ENCODE measurements around the gene AMMECR1L. TPM values are rescaled to one million over a fixed set of nuclear protein-coding genes. Genes with fewer than 3 reads are reported as not detected.

The AMMECR1L gene
- total and polyA plus RNA-seq, 2 of the 4 experiments (the other 2 are of a cell fraction): 13.4 to 14.0 TPM

GRCh38 chr2:127906206-127906926 lies 20.6 kb upstream of the AMMECR1L start:
- no peak overlapping the region for H2BK20ac ChIP-seq (ENCODE audit: low read depth, low read length)
- no peak overlapping the region for H2BK120ac ChIP-seq (ENCODE audit: low read depth, low read length)
- ChIA-PET POLR2A (ENCODE audit: unreplicated experiment) (no interaction called here), CTCF (no interaction called here)
- no peak overlapping the region for H3K4me2 ChIP-seq (ENCODE audit: low read depth, low read length)
- no peak overlapping the region for H3K9ac ChIP-seq (ENCODE audit: low read depth, low read length)
- no peak overlapping the region for H4K5ac ChIP-seq (ENCODE audit: low read depth, low read length)
- H3K27ac ChIP-seq (ENCODE audit: insufficient read depth, low read length): no peak overlapping the region
- no peak overlapping the region for H2AK9ac ChIP-seq (replicated peaks; ENCODE audit: low read depth, low read length, poor library complexity)
- BruUV-seq (replicated peaks): no TSS peak
- no peaks in the 10 kb centered on the region for H3K36me3 ChIP-seq (ENCODE audit: control insufficient read depth, insufficient read depth, low read length)
- no peaks in the 10 kb centered on the region for H3K9me1 ChIP-seq (ENCODE audit: insufficient read depth, low read length)
- H3K23ac ChIP-seq (ENCODE audit: low read depth, low read length): no peak overlapping the region
- H3K9me3 ChIP-seq (ENCODE audit: control insufficient read depth, insufficient read depth, low read length): no peaks in the 10 kb centered on the region
- H2BK15ac ChIP-seq (ENCODE audit: low read depth, low read length): no peak overlapping the region
- H3K4ac ChIP-seq (ENCODE audit: low read depth, low read length): no peak overlapping the region
- H3K4me1 ChIP-seq (ENCODE audit: control insufficient read depth, insufficient read depth, low read length): no peaks in the 10 kb centered on the region
- in situ Hi-C loops (cut with MboI; ENCODE audit: low sequenced_read_pairs): no loop called here
- WGBS, 2 experiments (ENCODE audit: extremely low coverage in 2 of 2, insufficient read length in 1 of 2): 59% methylated on average over 7 of the region's 21 CpGs; no CpG with 5 or more reads in 1 of the 2 experiments
- H2AK5ac ChIP-seq (ENCODE audit: low read depth, low read length): no peak overlapping the region
- no peaks in the 10 kb centered on the region for H4K20me1 ChIP-seq (ENCODE audit: insufficient read depth, low read length)
- H3K4me3 ChIP-seq (ENCODE audit: insufficient read depth, low read depth, low read length): no peak overlapping the region
- H4K91ac ChIP-seq (ENCODE audit: insufficient read depth, low read depth, low read length): no peak overlapping the region
- no peak overlapping the region for H4K8ac ChIP-seq (ENCODE audit: low read depth in 2 of 2, low read length in 2 of 2)
- dilution Hi-C loops (cut with HindIII; ENCODE audit: low sequenced_read_pairs, unreplicated experiment): no loop called here
- peak overlapping the region; percentile 26 for H2AFZ ChIP-seq (replicated peaks; ENCODE audit: low read length, poor library complexity)
- no peak overlapping the region for H3K18ac ChIP-seq (ENCODE audit: low read depth, low read length)
- H3K14ac ChIP-seq (replicated peaks; ENCODE audit: low read depth, low read length): no peak overlapping the region
- peaks cover 6% of the 10 kb centered on the region; the same call in 1 of the 2 replicates for H3K27me3 ChIP-seq (ENCODE audit: control insufficient read depth, insufficient read depth, low read length)
- intact Hi-C loops (cut with micrococcal nuclease): no loop called here
- TF ChIP-seq SMC3 (IDR thresholded peaks at IDR 0.05; ENCODE audit: low read depth, low read length): no peak
- TF ChIP-seq POLR2A (IDR thresholded peaks at IDR 0.05; ENCODE audit: low read depth, low read length): no peak
- no peak for TF ChIP-seq RCOR1 (IDR thresholded peaks at IDR 0.05; ENCODE audit: insufficient replicate concordance, low read length)
- TF ChIP-seq RFX5 (IDR thresholded peaks at IDR 0.05; ENCODE audit: low read depth, low read length): no peak
- no peak for TF ChIP-seq NFE2L2 (IDR thresholded peaks at IDR 0.05; ENCODE audit: low read depth, low read length)
- TF ChIP-seq USF2 (IDR thresholded peaks at IDR 0.05; ENCODE audit: low read depth, low read length): no peak
- TF ChIP-seq MAZ (IDR thresholded peaks at IDR 0.05; ENCODE audit: borderline replicate concordance, low read depth, low read length): no peak
- no peak for TF ChIP-seq FOS (IDR thresholded peaks at IDR 0.05; ENCODE audit: low read depth, low read length)
- TF ChIP-seq MXI1 (IDR thresholded peaks at IDR 0.05; ENCODE audit: borderline replicate concordance, low read depth, low read length): no peak
- TF ChIP-seq CEBPB (IDR thresholded peaks at IDR 0.05; ENCODE audit: low read depth, low read length): no peak
- TF ChIP-seq BHLHE40 (IDR thresholded peaks at IDR 0.05; ENCODE audit: low read depth, low read length): no peak
- TF ChIP-seq ELK1 (IDR thresholded peaks at IDR 0.05; ENCODE audit: borderline replicate concordance, low read depth, low read length): no peak
- TF ChIP-seq CTCF (conservative IDR thresholded peaks at IDR 0.05; ENCODE audit: low read depth, low read length): no peak
- no peak for TF ChIP-seq RAD21 (IDR thresholded peaks at IDR 0.05; ENCODE audit: low read length)
- no peak for TF ChIP-seq MAFK (IDR thresholded peaks at IDR 0.05; ENCODE audit: low read depth, low read length)
- TF ChIP-seq CHD1 (IDR thresholded peaks at IDR 0.05; ENCODE audit: low read depth, low read length): no peak
- DNase-seq (no peak), ATAC-seq (ENCODE audit: low read depth) (no peak)
- H3K79me1 ChIP-seq (ENCODE audit: low read depth in 1 of 2, low read length in 2 of 2): no peaks in the 10 kb centered on the region
- H3K56ac ChIP-seq (ENCODE audit: extremely low read depth, insufficient read depth, low read length): no peak overlapping the region
- H2BK5ac ChIP-seq (ENCODE audit: low read depth, low read length, poor library complexity, severe bottlenecking): no peak overlapping the region

Data from IMR-90 (cell line).